Stimulated activated CD4-positive, alpha-beta T cell treated with anti-CD3 and anti-CD28 coated beads, Interleukin-15, amount 100 ng/mL, for 1 hour (primary cell): ENCODE measurements around the gene UNC5CL.
"Not testable (repeated sequence)": the region's sequence is repeated elsewhere in the genome, so short reads cannot be mapped to it uniquely, and the experiment has no call there.

Experiments
- DNase-seq, 2 donors: peaks; one replicate each; pipeline ENCODE4 v3.0.0-alpha.2; 2020; ENCODE audit warnings: low read depth in 1 of 2, low spot score in 1 of 2

The UNC5CL gene

GRCh38 chr6:41040101-41040939 is 1.3 kb upstream of the UNC5CL start:
- DNase-seq: no peak

- DNase-seq: no peak
These were observed 816 bp downstream of the UNC5CL start for GRCh38 chr6:41038205-41038604.

DNA sequence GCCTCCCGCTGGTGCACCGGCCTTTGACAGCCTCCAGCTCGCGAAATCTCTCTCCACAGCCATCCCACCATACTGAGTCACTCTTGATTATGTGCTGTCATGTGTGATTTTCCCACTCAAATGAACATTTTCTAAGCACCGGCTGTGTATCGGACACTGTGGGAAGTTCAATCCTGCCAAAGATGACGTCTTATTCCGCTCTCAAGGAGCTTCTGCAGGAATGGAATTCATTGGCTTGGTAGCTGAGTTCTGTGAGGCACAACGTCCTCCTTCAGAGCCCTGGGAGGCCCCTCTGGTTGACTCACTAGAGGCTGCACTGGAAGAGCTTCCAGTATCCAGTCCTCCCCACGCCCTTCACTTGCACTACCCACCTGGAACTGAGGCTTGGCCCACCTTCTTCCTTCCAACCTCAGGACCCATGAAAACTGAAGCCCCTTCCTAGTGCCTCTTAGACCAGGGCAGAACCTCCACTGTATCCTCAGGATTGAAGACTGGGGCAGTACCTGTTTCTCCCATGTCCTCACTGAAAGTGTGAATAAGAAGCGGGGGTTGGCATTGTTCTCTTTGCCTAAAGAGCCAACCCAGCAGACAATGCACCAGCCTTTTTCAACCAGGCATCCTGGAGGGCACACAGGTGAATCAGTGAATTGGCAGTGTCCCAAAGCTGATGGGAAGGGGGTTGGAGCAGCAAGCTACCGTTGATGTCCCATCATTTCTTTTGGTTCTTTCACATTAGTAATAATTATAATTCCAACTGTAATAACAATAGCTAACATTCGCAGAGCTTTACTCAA is 1.7 kb downstream of the UNC5CL start:
- no peak for DNase-seq

DNA sequence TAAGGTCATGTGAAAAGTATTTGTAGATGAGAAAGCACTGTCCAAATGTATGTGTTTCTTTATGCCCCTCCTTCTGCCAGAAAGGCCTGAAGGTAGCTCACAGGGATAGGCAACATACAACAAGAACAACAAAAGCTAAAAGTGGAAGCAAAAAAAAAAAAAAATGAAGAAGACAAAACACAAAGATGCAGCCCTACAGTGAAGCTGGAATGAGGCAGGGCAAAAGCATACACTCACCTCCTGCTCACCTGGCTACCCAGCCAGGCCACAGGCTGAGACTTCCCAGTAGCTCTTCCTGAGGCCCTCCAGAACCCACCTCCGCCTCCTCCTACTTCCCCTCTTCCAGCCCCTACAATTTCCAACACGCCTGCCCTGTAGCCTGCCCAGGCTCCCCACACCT is 2.4 kb downstream of the UNC5CL start:
- no peak for DNase-seq

- DNase-seq: no peak
These were observed 2.8 kb downstream of the UNC5CL start for GRCh38 chr6:41036186-41036585.

GRCh38 chr6:41033776-41034175 is 5.2 kb downstream of the UNC5CL start:
- no peak for DNase-seq

DNA sequence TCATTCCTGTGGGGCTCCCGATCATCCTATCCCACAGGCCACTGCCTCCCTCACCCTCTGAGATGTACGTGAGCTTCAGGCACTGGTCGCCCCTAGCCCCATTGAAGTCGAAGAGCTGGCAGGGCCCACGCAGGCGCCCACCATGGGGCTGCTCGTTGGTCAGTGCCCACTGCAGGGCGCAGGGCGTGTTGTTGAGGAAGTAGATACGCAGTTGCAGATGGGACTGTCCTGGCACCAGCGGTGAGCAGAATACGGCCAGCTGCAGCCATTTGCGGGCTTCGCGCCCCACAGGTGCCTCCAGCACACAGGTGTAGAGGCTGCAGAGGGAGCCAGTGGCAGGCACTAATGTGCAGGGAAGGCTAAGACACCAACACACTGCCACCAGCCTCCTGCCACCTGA is 6.2 kb downstream of the UNC5CL start:
- DNase-seq: no peak

- DNase-seq: no peak
These were observed 10.2 kb downstream of the UNC5CL start for GRCh38 chr6:41028561-41029412.

DNA sequence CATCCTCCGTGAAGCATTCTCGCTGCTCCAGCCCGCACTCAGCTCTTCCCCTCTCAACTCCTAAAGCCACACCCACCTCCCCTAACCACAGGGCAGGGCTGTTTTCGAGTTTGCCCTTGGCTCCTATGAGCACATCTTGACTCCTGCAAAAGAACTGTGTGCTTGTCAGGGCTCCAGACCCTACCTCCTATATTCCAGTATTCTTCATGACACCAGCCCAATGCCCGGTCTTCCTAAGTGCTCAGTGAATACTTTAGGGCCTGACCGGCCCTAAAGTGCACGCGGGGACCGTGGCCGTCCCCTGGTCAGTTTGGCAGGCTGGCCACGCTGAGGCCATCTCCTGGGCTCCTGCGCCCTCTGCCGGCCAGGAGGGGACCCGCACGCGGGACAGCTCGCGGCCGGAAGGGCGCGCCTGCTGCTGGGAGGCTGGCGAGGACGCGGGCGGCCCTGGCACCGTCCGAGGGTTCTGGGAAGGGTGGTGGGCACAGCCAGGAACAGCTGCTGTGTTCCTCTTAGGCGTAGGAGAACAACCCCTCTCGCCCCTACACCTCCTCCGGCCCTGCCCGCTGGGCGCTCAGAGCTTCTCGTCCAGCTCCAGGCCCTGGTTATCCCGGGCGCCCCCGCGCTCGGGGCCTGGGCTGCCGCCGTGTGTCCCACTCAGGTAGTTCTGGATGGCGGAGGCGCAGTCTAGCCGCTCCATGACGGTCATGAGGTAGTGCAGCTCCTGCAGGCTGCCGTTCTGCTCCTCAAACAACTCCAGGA is 11.0 kb downstream of the UNC5CL start:
- peak; percentile 55 to 65 for DNase-seq

DNA sequence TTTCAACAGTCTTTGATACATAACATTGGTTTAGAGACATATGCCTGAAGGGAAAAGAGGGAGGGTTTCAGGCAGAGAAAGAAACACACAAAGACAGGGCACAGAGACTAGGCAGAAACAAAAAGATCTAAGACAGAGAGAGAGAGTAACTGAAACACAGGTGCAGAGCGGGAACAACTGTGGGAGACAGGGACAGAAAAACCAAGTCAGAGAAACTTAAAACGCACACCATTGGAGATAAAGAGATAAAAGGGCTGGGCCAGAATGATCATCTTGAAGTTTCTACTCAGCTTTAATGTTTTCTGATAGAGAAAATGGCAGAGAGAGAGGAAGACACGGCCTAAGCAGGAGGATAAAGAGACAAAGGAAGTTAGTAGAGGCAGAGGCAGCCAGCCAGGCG is 11.8 kb downstream of the UNC5CL start:
- no peak for DNase-seq

GRCh38 chr6:41025966-41026530 is 13.0 kb downstream of the UNC5CL start:
- DNase-seq: no peak

DNA sequence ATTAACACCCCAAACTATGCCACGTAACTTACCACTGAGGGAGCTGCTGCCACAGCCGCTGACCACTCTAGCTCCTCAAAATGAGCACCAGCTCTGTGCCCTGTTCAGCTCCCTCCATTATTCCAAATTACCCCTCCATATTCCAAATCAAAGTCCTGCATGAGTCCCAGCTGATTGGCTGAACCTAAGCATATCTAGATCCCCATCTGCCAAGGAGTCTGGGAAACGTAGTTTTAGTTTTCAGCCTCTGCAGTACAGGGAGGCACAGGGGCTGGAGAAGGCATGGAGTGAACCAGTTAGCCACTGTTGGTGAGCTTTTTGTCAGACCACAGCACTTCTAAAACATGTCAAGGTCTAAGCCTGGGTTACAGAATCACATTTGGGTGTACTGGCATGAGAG is 15.9 kb downstream of the UNC5CL start:
- DNase-seq: no peak

DNA sequence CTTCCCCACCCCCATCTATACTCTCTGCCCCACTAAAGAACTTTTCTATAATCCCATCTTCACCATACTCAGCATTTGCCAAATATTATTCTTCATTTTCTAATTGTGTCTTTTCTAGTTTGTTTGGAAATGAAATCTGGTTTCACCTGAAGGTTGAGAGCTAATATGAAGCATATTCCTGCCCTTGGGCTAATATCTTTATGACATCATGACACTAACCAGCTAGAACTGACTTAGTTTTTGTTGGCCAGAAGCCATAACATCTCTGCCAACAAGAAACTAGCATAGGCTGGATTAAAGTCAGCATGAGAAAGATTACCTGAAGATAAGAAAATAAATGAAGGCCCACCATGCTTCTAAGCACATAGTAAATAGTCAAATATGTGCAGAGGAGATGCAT is 16.7 kb downstream of the UNC5CL start:
- DNase-seq: no peak

- DNase-seq: no peak
These were observed 17.2 kb downstream of the UNC5CL start for GRCh38 chr6:41021832-41022231.

DNA sequence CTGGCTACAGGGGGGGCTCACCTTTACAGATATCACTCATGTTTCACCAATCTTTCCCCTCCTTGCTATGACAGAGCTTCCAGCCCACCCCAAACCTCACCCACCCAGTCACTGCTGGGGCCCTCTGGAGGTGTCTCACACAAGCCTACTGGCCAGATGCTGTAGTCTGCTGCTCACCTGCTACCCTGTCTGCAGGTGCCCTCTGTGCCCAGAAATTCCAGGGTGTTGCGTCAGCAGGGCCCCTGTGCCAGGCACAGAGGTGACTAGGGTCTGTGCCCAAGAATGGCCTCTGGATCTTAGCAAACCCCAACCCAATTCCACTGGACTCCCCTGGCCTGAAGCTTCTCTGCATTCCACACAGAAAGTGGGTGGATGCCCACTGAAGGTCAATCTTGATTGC is 21.4 kb downstream of the UNC5CL start:
- no peak for DNase-seq

DNA sequence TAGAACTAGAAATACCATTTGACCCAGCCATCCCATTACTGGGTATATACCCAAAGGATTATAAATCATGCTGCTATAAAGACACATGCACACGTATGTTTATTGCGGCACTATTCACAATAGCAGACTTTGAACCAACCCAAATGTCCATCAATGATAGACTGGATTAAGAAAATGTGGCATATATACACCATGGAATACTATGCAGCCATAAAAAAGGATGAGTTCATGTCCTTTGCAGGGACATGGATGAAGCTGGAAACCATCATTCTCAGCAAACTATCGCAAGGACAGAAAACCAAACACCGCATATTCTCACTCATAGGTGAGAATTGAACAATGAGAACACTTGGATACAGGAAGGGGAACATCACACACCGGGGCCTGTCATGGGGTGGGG is 23.2 kb downstream of the UNC5CL start:
- not testable (repeated sequence) for DNase-seq

GRCh38 chr6:41014780-41015179 is 24.2 kb downstream of the UNC5CL start:
- DNase-seq: no peak

- DNase-seq: no peak
These were observed 25.4 kb downstream of the UNC5CL start for GRCh38 chr6:41013466-41014153.

DNA sequence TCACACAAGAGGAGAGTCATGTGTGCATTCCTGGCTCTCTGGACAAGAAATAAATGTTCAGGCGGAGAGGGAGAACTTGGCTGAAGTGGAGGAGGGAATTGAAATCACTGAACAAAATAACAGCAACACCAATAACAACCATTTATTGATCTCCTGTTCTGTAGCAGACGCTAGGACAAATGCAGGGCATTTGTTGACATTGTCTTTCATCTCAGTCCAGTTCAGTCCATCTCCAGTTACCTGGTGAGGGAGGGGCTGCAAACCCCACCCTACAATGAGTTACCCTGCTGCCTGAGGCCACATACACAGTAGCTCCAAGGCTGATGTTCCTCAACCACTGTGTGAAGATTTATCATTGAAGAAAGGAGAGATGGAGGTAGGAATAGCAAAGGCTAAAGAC is 27.3 kb downstream of the UNC5CL start:
- DNase-seq: no peak

DNA sequence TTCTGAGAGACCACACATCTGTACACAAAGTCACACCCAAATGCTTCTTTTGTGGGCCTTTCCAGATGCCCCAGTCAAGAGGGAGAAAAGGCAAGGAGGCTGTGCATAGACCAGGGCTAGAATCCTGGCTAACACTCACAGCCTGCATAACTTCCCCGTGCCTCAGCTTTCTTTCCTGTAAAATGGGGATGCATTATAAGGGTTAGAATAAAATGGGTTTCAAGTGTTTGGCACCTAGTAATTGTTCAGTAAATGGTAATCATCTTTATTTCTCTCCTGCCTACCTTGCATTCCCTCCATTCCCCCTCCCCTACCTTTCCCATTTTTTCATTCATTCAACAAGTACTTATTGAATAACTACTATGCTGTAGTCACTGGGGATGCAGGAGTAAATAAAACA is 29.4 kb downstream of the UNC5CL start:
- no peak for DNase-seq
